Measurements from ENCODE around the gene CPB2. TPM values are rescaled to one million over a fixed set of nuclear protein-coding genes. Genes with fewer than 3 reads are reported as not detected.

Gene CPB2
- polyA plus RNA-seq, 1 donor (not counting 4 experiments of a cell fraction or from before 2014, with no cell fraction given) = 0.26 TPM

GRCh38 chr13:46100191-46100815 lies 4.5 kb downstream of the CPB2 start:
- dilution Hi-C loops (cut with MboI; ENCODE audit: extremely low pct_ligation_motif_present, low sequenced_read_pairs) = no loop called here
- Histone ChIP-seq H3K79me2 (ENCODE audit: control insufficient read depth, insufficient read depth, low read length) (no peaks in the 10 kb centered on the region), H4K20me1 (ENCODE audit: control insufficient read depth, extremely low read depth, insufficient read depth, low read length) (no peaks in the 10 kb centered on the region), H3K27ac (ENCODE audit: control insufficient read depth, insufficient read depth, low read length) (no peak overlapping the region), H3K4me2 (ENCODE audit: control insufficient read depth, extremely low read depth, insufficient read depth, low read depth, low read length) (no peak overlapping the region), H3K9me1 (ENCODE audit: control insufficient read depth, extremely low read depth, insufficient read depth, low read length) (no peaks in the 10 kb centered on the region), H3K9ac (ENCODE audit: control insufficient read depth, extremely low read depth, insufficient read depth, low read length) (no peak overlapping the region), H3K4me1 (ENCODE audit: control insufficient read depth, extremely low read depth, insufficient read depth, low read length) (peaks cover 6% of the 10 kb centered on the region), H3K4me3 (ENCODE audit: control insufficient read depth in 2 of 3, extremely low read depth in 1 of 3, insufficient read depth in 2 of 3, low read depth in 1 of 3, low read length in 3 of 3) (no peak overlapping the region), H2AFZ (ENCODE audit: control insufficient read depth, low read length) (no peak overlapping the region), H3K36me3 (ENCODE audit: control insufficient read depth in 2 of 2, extremely low read depth in 1 of 2, insufficient read depth in 2 of 2, low read length in 2 of 2) (no peaks in the 10 kb centered on the region), H3K27me3 (ENCODE audit: control insufficient read depth, extremely low read depth, insufficient read depth, low read length) (no peaks in the 10 kb centered on the region), H3K9me3 (ENCODE audit: control insufficient read depth, low read depth, low read length) (no peaks in the 10 kb centered on the region)
- TF ChIP-seq CTCF (optimal IDR thresholded peaks at IDR 0.05 in 1 of 3, IDR thresholded peaks at IDR 0.05 in 1 of 3, conservative IDR thresholded peaks at IDR 0.05 in 1 of 3; ENCODE audit: extremely low read depth in 1 of 3, insufficient read depth in 2 of 3, low read length in 3 of 3) = no peak
- no peak for TF ChIP-seq EZH2 (IDR thresholded peaks at IDR 0.05; ENCODE audit: low read length)
- FAIRE-seq (no peak), DNase-seq (ENCODE audit: low read depth, low spot score) (no peak)

GRCh38 chr13:46097663-46098062 lies 7.2 kb downstream of the CPB2 start:
- no peaks in the 10 kb centered on the region for H3K36me3 ChIP-seq (ENCODE audit: control insufficient read depth in 2 of 2, extremely low read depth in 1 of 2, insufficient read depth in 2 of 2, low read length in 2 of 2)
- FAIRE-seq (no peak), DNase-seq (ENCODE audit: low read depth, low spot score) (no peak)
- no peak overlapping the region for H3K9ac ChIP-seq (ENCODE audit: control insufficient read depth, extremely low read depth, insufficient read depth, low read length)
- H2AFZ ChIP-seq (ENCODE audit: control insufficient read depth, low read length) = no peak overlapping the region
- no peaks in the 10 kb centered on the region for H3K9me1 ChIP-seq (ENCODE audit: control insufficient read depth, extremely low read depth, insufficient read depth, low read length)
- TF ChIP-seq CTCF (optimal IDR thresholded peaks at IDR 0.05 in 1 of 3, IDR thresholded peaks at IDR 0.05 in 1 of 3, conservative IDR thresholded peaks at IDR 0.05 in 1 of 3; ENCODE audit: extremely low read depth in 1 of 3, insufficient read depth in 2 of 3, low read length in 3 of 3) (no peak), EZH2 (IDR thresholded peaks at IDR 0.05; ENCODE audit: low read length) (no peak)
- H3K9me3 ChIP-seq (ENCODE audit: control insufficient read depth, low read depth, low read length) = no peaks in the 10 kb centered on the region
- H3K4me2 ChIP-seq (ENCODE audit: control insufficient read depth, extremely low read depth, insufficient read depth, low read depth, low read length) = no peak overlapping the region
- no peaks in the 10 kb centered on the region for H3K79me2 ChIP-seq (ENCODE audit: control insufficient read depth, insufficient read depth, low read length)
- H3K27me3 ChIP-seq (ENCODE audit: control insufficient read depth, extremely low read depth, insufficient read depth, low read length) = no peaks in the 10 kb centered on the region
- H3K27ac ChIP-seq (ENCODE audit: control insufficient read depth, insufficient read depth, low read length) = no peak overlapping the region
- dilution Hi-C loops (cut with MboI; ENCODE audit: extremely low pct_ligation_motif_present, low sequenced_read_pairs) = no loop called here
- H3K4me3 ChIP-seq (ENCODE audit: control insufficient read depth in 2 of 3, extremely low read depth in 1 of 3, insufficient read depth in 2 of 3, low read depth in 1 of 3, low read length in 3 of 3) = no peak overlapping the region
- H3K4me1 ChIP-seq (ENCODE audit: control insufficient read depth, extremely low read depth, insufficient read depth, low read length) = peaks cover 6% of the 10 kb centered on the region
- H4K20me1 ChIP-seq (ENCODE audit: control insufficient read depth, extremely low read depth, insufficient read depth, low read length) = no peaks in the 10 kb centered on the region
